ENCODE measurements around the gene ZNF212. TPM values are rescaled to one million over a fixed set of nuclear protein-coding genes. Genes with fewer than 3 reads are reported as not detected.

Gene ZNF212
- total RNA-seq, 1 donor from 2014 or later = 2.8 TPM

Other genes with a start within 250 kb of the ZNF212 start
- gene PDIA4, start 211.1 kb upstream of the ZNF212 start, total RNA-seq = 239 and 243 TPM in 2 replicates
- gene ZNF786, start 148.9 kb upstream of the ZNF212 start, total RNA-seq = 4.9 and 7.3 TPM in 2 replicates
- 1.5 and 2.5 TPM in 2 replicates for gene ZNF425, start 113.3 kb upstream of the ZNF212 start, total RNA-seq
- 5.0 and 7.2 TPM in 2 replicates for gene ZNF398, start 92.2 kb upstream of the ZNF212 start, total RNA-seq
- 22.9 and 27.1 TPM in 2 replicates for gene ZNF282, start 44.1 kb upstream of the ZNF212 start, total RNA-seq
- gene ZNF783, start 22.5 kb downstream of the ZNF212 start, total RNA-seq = 3.1 and 4.2 TPM in 2 replicates
- gene ZNF777, start 221.4 kb downstream of the ZNF212 start, total RNA-seq = 2.1 and 4.3 TPM in 2 replicates

Measured in dermis microvascular lymphatic vessel endothelial cell (primary cell).